GM19324 (cell line): ENCODE measurements around the gene CNKSR3.

Experiments
- ATAC-seq: cut with Tn5 transposase; IDR thresholded peaks from one replicate; pipeline ENCODE4 v1.9.1; 2021; ENCODE audit warnings: mild to moderate bottlenecking, moderate library complexity; ENCODE audit not compliant: unreplicated experiment, low FRiP score

Gene CNKSR3

GRCh38 chr6:154432533-154433476 is 77.7 kb downstream of the CNKSR3 start:
- ATAC-seq, result no peak

- no peak for ATAC-seq
Measured at GRCh38 chr6:154430481-154430919, 80.0 kb downstream of the CNKSR3 start.

- no peak for ATAC-seq
Measured at GRCh38 chr6:154429711-154430110, 80.8 kb downstream of the CNKSR3 start.

GRCh38 chr6:154428897-154429296 is 81.6 kb downstream of the CNKSR3 start:
- no peak for ATAC-seq

- ATAC-seq, result no peak
Measured at GRCh38 chr6:154427446-154427845, 83.0 kb downstream of the CNKSR3 start.

- ATAC-seq, result no peak
Measured at GRCh38 chr6:154426997-154427396, 83.5 kb downstream of the CNKSR3 start.

GRCh38 chr6:154425034-154425433 is 85.5 kb downstream of the CNKSR3 start:
- ATAC-seq, result no peak

GRCh38 chr6:154414021-154414813 is 96.3 kb downstream of the CNKSR3 start:
- no peak for ATAC-seq

GRCh38 chr6:154412106-154412820 is 98.2 kb downstream of the CNKSR3 start:
- ATAC-seq, result no peak

GRCh38 chr6:154411076-154411475 is 99.4 kb downstream of the CNKSR3 start:
- no peak for ATAC-seq

GRCh38 chr6:154410619-154411072 is 99.8 kb downstream of the CNKSR3 start:
- no peak for ATAC-seq

GRCh38 chr6:154408891-154409500 is 101.5 kb downstream of the CNKSR3 start:
- ATAC-seq, result no peak

GRCh38 chr6:154407440-154407839 is 103.0 kb downstream of the CNKSR3 start:
- no peak for ATAC-seq

GRCh38 chr6:154406869-154407268 is 103.6 kb downstream of the CNKSR3 start:
- ATAC-seq, result no peak

GRCh38 chr6:154406301-154406700 is 104.2 kb downstream of the CNKSR3 start:
- no peak for ATAC-seq

GRCh38 chr6:154404791-154405400 is 105.6 kb downstream of the CNKSR3 start:
- no peak for ATAC-seq

GRCh38 chr6:154403788-154404187 is 106.7 kb downstream of the CNKSR3 start:
- no peak for ATAC-seq

GRCh38 chr6:154402081-154402780 is 108.3 kb downstream of the CNKSR3 start:
- no peak for ATAC-seq

- ATAC-seq, result no peak
Measured at GRCh38 chr6:154399097-154399496, 111.4 kb downstream of the CNKSR3 start.
